Epithelial cell of proximal tubule (primary cell): ENCODE data around the gene CDC5L. TPM values are rescaled to one million over a fixed set of nuclear protein-coding genes. Genes with fewer than 3 reads are reported as not detected.
"Not testable (repeated sequence)": the region's sequence is repeated elsewhere in the genome, so short reads cannot be mapped to it uniquely, and the experiment has no call there.

Experiments
- DNase-seq: peaks from one replicate; pipeline ENCODE4 v3.0.0-alpha.2; 2011; ENCODE audit warnings: low read depth
- H3K4me3 ChIP-seq: 2 replicates; pipeline ENCODE4 v1.5.1; 2011; ENCODE audit warnings: low read depth, mild to moderate bottlenecking, low read length
- CTCF ChIP-seq: conservative IDR thresholded peaks from 2 replicates; pipeline ENCODE4 v1.5.1; 2012; ENCODE audit warnings: low read depth, mild to moderate bottlenecking, low read length
- total RNA-seq: library from RNA; depleted of rRNA; stranded (reverse); fragments of >200 nt; gene quantifications from 2 replicates; pipeline ENCODE4 v1.2.3, GENCODE V29; 2015

Gene CDC5L
- total RNA-seq, 1 donor from 2014 or later, result 25.9 TPM

GRCh38 chr6:44342489-44342888, 45.0 kb upstream of the CDC5L start, which contains the start of gene SPATS1:
Gene SPATS1, plus strand, starts transcription at chr6:44342650. Its CDS starts 446 bp downstream, at chr6:44343096.
- no peak within 1 kb of the TSS for H3K4me3 ChIP-seq
- TF ChIP-seq CTCF, result no peak
- DNase-seq, result no peak

GRCh38 chr6:44346818-44347217, 40.7 kb upstream of the CDC5L start:
- not testable (repeated sequence) for DNase-seq

GRCh38 chr6:44349904-44350649, 37.4 kb upstream of the CDC5L start:
- TF ChIP-seq CTCF, result no peak
- no peak overlapping the region for H3K4me3 ChIP-seq
- no peak for DNase-seq

More at GRCh38 chr6:44346818-44347217, 40.7 kb upstream of the CDC5L start:
- not testable (repeated sequence) for H3K4me3 ChIP-seq

- DNase-seq, H3K4me3 ChIP-seq: not testable (repeated sequence)
These were observed 36.9 kb upstream of the CDC5L start for GRCh38 chr6:44350650-44350994.

GRCh38 chr6:44352259-44352658, 35.2 kb upstream of the CDC5L start:
- TF ChIP-seq CTCF, result no peak
- H3K4me3 ChIP-seq, result no peak overlapping the region
- no peak for DNase-seq

GRCh38 chr6:44353336-44353735, 34.2 kb upstream of the CDC5L start:
- no peak overlapping the region for H3K4me3 ChIP-seq
- DNase-seq, result no peak
- no peak for TF ChIP-seq CTCF

GRCh38 chr6:44355640-44356039, 31.9 kb upstream of the CDC5L start:
- TF ChIP-seq CTCF, result no peak

GRCh38 chr6:44356487-44356886, 31.0 kb upstream of the CDC5L start:
- no peak for TF ChIP-seq CTCF
- no peak for DNase-seq
- no peak overlapping the region for H3K4me3 ChIP-seq

More at GRCh38 chr6:44355640-44356039, 31.9 kb upstream of the CDC5L start:
- H3K4me3 ChIP-seq, result no peak overlapping the region
- DNase-seq, result no peak
